Erythroblast (primary cell): Measurements from ENCODE around the gene UGT1A3.

Experiments used
- GATA1 ChIP-seq: IDR thresholded peaks from 2 replicates; pipeline ENCODE4 v1.6.1; 2011; ENCODE audit warnings: low read depth, mild to moderate bottlenecking, control low read depth, low read length, moderate library complexity
- POLR2A ChIP-seq: IDR thresholded peaks from 2 replicates; pipeline ENCODE4 v1.6.1; 2011; ENCODE audit warnings: mild to moderate bottlenecking, low read length

DNA sequence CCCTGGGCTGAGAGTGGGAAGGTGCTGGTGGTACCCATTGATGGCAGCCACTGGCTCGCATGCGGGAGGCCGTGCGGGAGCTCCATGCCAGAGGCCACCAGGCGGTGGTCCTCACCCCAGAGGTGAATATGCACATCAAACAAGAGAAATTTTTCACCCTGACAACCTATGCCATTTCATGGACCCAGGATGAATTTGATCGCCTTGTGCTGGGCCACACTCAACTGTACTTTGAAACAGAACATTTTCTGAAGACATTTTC, 18.4 kb downstream of the UGT1A3 start:
- no peak for TF ChIP-seq POLR2A
- TF ChIP-seq GATA1: no peak
